ENCODE results near the gene DPT. TPM values are rescaled to one million over a fixed set of nuclear protein-coding genes. Genes with fewer than 3 reads are reported as not detected.

DPT gene
- total RNA-seq, 2 experiments from 2014 or later, result not detected

GRCh38 chr1:168752171-168752832 is 23.3 kb upstream of the DPT start:
- no peak for TF ChIP-seq CTCF (IDR thresholded peaks at IDR 0.05)
- Histone ChIP-seq H3K27me3 (ENCODE audit: control insufficient read depth in 1 of 2, insufficient read depth in 2 of 2, low read length in 2 of 2) (peaks cover 4 to 11% of the 10 kb centered on the region in 2 experiments), H3K4me3 (ENCODE audit: low read length) (no peak overlapping the region), H3K9me3 (ENCODE audit: control insufficient read depth in 1 of 2, insufficient read depth in 1 of 2, low read length in 2 of 2) (no peaks in the 10 kb centered on the region), H3K36me3 (ENCODE audit: insufficient read depth, low read length) (no peaks in the 10 kb centered on the region), H3K4me1 (ENCODE audit: insufficient read depth, low read length) (no peaks in the 10 kb centered on the region), H3K27ac (ENCODE audit: low read depth in 1 of 2, low read length in 2 of 2) (no peak overlapping the region)
- intact Hi-C loops (cut with DNase I, micrococcal nuclease), result no loop called here
- no peak for ATAC-seq (ENCODE audit: poor library complexity)
- ChIA-PET POLR2A (no interaction called here), CTCF (no interaction called here)
- no peak for DNase-seq
- Mint-ChIP-seq H3K27me3 (peaks cover 25% of the 10 kb centered on the region), H3K27ac (no peak overlapping the region), H3K4me1 (ENCODE audit: low read depth) (no peaks in the 10 kb centered on the region), H3K4me3 (no peak overlapping the region), H3K36me3 (ENCODE audit: low read depth) (no peaks in the 10 kb centered on the region), H3K9me3 (no peaks in the 10 kb centered on the region)

- POLR2A ChIA-PET, result no interaction called here
- intact Hi-C loops (cut with DNase I, micrococcal nuclease), result no loop called here
- TF ChIP-seq CTCF (IDR thresholded peaks at IDR 0.05), result no peak
- no peaks in the 10 kb centered on the region for H3K36me3 ChIP-seq (ENCODE audit: insufficient read depth, low read length)
- no peaks in the 10 kb centered on the region for H3K4me1 Mint-ChIP-seq (ENCODE audit: low read depth)
- H3K36me3 Mint-ChIP-seq (ENCODE audit: low read depth), result no peaks in the 10 kb centered on the region
- H3K27ac Mint-ChIP-seq, result no peak overlapping the region
- no peaks in the 10 kb centered on the region for H3K9me3 ChIP-seq (ENCODE audit: control insufficient read depth in 1 of 2, insufficient read depth in 1 of 2, low read length in 2 of 2)
- peaks cover 25% of the 10 kb centered on the region for H3K27me3 Mint-ChIP-seq
- H3K4me1 ChIP-seq (ENCODE audit: insufficient read depth, low read length), result no peaks in the 10 kb centered on the region
- no peak overlapping the region for H3K27ac ChIP-seq (ENCODE audit: low read depth in 1 of 2, low read length in 2 of 2)
- H3K4me3 ChIP-seq (ENCODE audit: low read length), result no peak overlapping the region
- ATAC-seq (ENCODE audit: poor library complexity) (no peak), DNase-seq (no peak)
- peaks cover 4 to 11% of the 10 kb centered on the region in 2 experiments for H3K27me3 ChIP-seq (ENCODE audit: control insufficient read depth in 1 of 2, insufficient read depth in 2 of 2, low read length in 2 of 2)
- no peaks in the 10 kb centered on the region for H3K9me3 Mint-ChIP-seq
- CTCF ChIA-PET, result no interaction called here
- no peak overlapping the region for H3K4me3 Mint-ChIP-seq
These were observed 22.2 kb upstream of the DPT start for GRCh38 chr1:168751195-168751650.

GRCh38 chr1:168742994-168743650 is 14.1 kb upstream of the DPT start:
- Mint-ChIP-seq H3K4me1 (ENCODE audit: low read depth) (no peaks in the 10 kb centered on the region), H3K36me3 (ENCODE audit: low read depth) (no peaks in the 10 kb centered on the region), H3K27me3 (no peaks in the 10 kb centered on the region), H3K4me3 (no peak overlapping the region), H3K27ac (no peak overlapping the region), H3K9me3 (no peaks in the 10 kb centered on the region)
- H3K27me3 ChIP-seq (ENCODE audit: control insufficient read depth in 1 of 2, insufficient read depth in 2 of 2, low read length in 2 of 2), result no peaks in the 10 kb centered on the region
- no peak for DNase-seq
- CTCF ChIA-PET, result interaction anchor here (1.2 kb wide), 1 partner anchor 20 kb away, joined by 3 read pairs; no protein-coding TSS in a partner anchor
- ATAC-seq (ENCODE audit: poor library complexity), result no peak
- intact Hi-C loops (cut with DNase I, micrococcal nuclease), result no loop called here
- H3K27ac ChIP-seq (ENCODE audit: low read depth in 1 of 2, low read length in 2 of 2), result no peak overlapping the region
- POLR2A ChIA-PET, result no interaction called here
- no peaks in the 10 kb centered on the region for H3K36me3 ChIP-seq (ENCODE audit: insufficient read depth, low read length)
- no peak overlapping the region for H3K4me3 ChIP-seq (ENCODE audit: low read length)
- no peaks in the 10 kb centered on the region for H3K9me3 ChIP-seq (ENCODE audit: control insufficient read depth in 1 of 2, insufficient read depth in 1 of 2, low read length in 2 of 2)
- no peaks in the 10 kb centered on the region for H3K4me1 ChIP-seq (ENCODE audit: insufficient read depth, low read length)
- no peak for TF ChIP-seq CTCF (IDR thresholded peaks at IDR 0.05)
